SH-SY5Y (cell line): ENCODE results near the gene CHRDL2.

Source experiments
- GATA2 ChIP-seq: IDR thresholded peaks from 2 replicates; pipeline ENCODE4 v1.6.1; 2011; ENCODE audit warnings: mild to moderate bottlenecking, low read depth, low read length
- GATA3 ChIP-seq: IDR thresholded peaks from 2 replicates; pipeline ENCODE4 v1.6.1; 2011; ENCODE audit warnings: low read depth, mild to moderate bottlenecking, low read length, moderate library complexity

The CHRDL2 gene

GRCh38 chr11:74707182-74707581 lies 24.0 kb downstream of the CHRDL2 start:
- no peak for TF ChIP-seq GATA3

GRCh38 chr11:74703211-74703610 lies 28.0 kb downstream of the CHRDL2 start:
- no peak for TF ChIP-seq GATA2
- TF ChIP-seq GATA3 = no peak

GRCh38 chr11:74702383-74703007 lies 28.7 kb downstream of the CHRDL2 start:
- TF ChIP-seq GATA2 = peak; percentile 69; the same call in 1 of the 2 replicates
- TF ChIP-seq GATA3 = no peak

- TF ChIP-seq GATA2 = no peak
- no peak for TF ChIP-seq GATA3
Observed at GRCh38 chr11:74701351-74701750, 29.9 kb downstream of the CHRDL2 start.

GRCh38 chr11:74699615-74700396 lies 31.4 kb downstream of the CHRDL2 start:
- TF ChIP-seq GATA3 (no peak), GATA2 (no peak)

GRCh38 chr11:74697722-74698121 lies 33.5 kb downstream of the CHRDL2 start:
- no peak for TF ChIP-seq GATA3
- no peak for TF ChIP-seq GATA2

GRCh38 chr11:74696939-74697675 lies 34.1 kb downstream of the CHRDL2 start:
- TF ChIP-seq GATA3 (no peak), GATA2 (no peak)

- no peak for TF ChIP-seq GATA3
- no peak for TF ChIP-seq GATA2
Observed at GRCh38 chr11:74696500-74696899, 34.7 kb downstream of the CHRDL2 start.

- TF ChIP-seq GATA3 = no peak
- no peak for TF ChIP-seq GATA2
Observed at GRCh38 chr11:74695705-74696280, 35.4 kb downstream of the CHRDL2 start.

GRCh38 chr11:74694136-74694930 lies 36.9 kb downstream of the CHRDL2 start:
- no peak for TF ChIP-seq GATA3
- TF ChIP-seq GATA2 = no peak

- TF ChIP-seq GATA2 = no peak
- TF ChIP-seq GATA3 = no peak
Observed at GRCh38 chr11:74693531-74693930, 37.7 kb downstream of the CHRDL2 start.

- TF ChIP-seq GATA3 (no peak), GATA2 (no peak)
Observed at GRCh38 chr11:74691755-74692154, 39.5 kb downstream of the CHRDL2 start.

GRCh38 chr11:74689666-74690065 lies 41.6 kb downstream of the CHRDL2 start:
- TF ChIP-seq GATA3 (no peak), GATA2 (no peak)

GRCh38 chr11:74687237-74688023 lies 43.8 kb downstream of the CHRDL2 start:
- TF ChIP-seq GATA2 (no peak), GATA3 (no peak)
